Activated CD4-positive, alpha-beta T cell treated with anti-CD3 and anti-CD28 coated beads, Interleukin-2, amount 50 U/mL, for 24 hours (primary cell): ENCODE results near the gene CERS4.
"Not testable (repeated sequence)": the region's sequence is repeated elsewhere in the genome, so short reads cannot be mapped to it uniquely, and the experiment has no call there.

Experiments
- DNase-seq, 2 donors: peaks; one replicate each; pipeline ENCODE4 v3.0.0-alpha.2; 2020; ENCODE audit warnings: low read depth in 1 of 2, low spot score in 1 of 2

Gene CERS4

GRCh38 chr19:8209462-8210378 is 550 bp downstream of the CERS4 start:
- DNase-seq, result peak; percentile 52 to 60

GRCh38 chr19:8210421-8211101 is 1.4 kb downstream of the CERS4 start:
- no peak for DNase-seq

GRCh38 chr19:8212212-8212611 is 3.0 kb downstream of the CERS4 start:
- no peak for DNase-seq

GRCh38 chr19:8212916-8213315 is 3.7 kb downstream of the CERS4 start:
- DNase-seq, result no peak

DNA sequence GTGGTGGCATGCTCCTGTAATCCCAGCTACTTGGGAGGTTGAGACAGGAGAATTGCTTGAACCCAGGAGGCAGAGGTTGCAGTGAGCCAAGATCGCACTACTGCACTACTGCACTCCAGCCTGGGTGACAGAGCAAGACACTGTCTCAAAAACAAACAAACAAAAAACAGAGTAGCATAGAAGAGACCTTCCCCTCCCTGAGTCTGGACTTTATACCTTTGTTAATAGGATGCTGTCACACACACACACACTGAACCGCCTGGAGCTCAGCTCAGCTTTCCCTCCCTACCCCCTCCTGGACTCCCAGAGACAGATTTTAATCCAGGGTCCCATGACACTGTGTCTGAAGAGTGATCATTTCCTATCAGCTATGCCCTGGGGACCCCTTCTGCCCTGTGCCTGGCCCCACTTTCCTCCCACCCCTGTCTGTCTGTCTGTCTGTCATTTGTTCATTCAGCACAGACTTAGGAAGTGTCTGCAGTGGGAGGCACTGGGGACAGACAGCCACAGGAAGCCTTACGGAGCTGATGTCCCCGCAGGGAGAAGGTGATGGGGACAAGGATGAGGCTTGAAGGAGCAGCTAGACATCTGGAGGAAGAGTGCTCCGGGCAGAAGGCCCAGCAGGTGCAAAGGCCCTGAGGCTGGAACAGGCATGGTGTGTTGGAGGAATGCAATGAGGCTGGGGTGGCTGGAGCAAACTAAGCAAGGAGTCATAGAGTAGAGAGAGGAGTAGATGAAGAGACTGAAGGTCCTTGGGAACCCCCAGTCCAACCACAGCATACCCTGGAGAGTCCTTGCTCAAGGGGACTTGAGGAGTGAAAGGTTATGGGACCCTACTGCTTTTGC is 4.9 kb downstream of the CERS4 start:
- DNase-seq, result no peak

- DNase-seq, result no peak
These were observed 5.6 kb downstream of the CERS4 start for GRCh38 chr19:8214802-8215201.

GRCh38 chr19:8215783-8216182 is 6.6 kb downstream of the CERS4 start:
- no peak for DNase-seq

DNA sequence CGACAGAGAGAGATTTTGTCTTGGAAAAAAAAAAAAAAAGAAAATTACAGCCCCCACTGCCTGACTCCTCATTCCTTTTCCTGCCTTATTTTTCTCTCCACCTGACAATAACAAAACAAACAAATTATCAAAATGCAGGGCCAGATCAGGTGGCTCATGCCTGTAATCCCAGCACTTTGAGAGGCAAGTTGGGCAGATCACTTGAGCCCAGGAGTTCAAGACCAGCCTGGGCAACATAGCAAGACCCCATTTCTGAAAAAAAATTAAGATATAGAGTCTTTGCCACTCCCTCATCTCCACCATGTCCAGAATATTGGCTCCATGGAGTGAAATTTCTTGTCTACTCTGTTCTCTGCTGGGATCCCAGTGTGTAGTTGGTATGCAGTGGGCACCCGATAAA is 7.2 kb downstream of the CERS4 start:
- DNase-seq, result no peak

DNA sequence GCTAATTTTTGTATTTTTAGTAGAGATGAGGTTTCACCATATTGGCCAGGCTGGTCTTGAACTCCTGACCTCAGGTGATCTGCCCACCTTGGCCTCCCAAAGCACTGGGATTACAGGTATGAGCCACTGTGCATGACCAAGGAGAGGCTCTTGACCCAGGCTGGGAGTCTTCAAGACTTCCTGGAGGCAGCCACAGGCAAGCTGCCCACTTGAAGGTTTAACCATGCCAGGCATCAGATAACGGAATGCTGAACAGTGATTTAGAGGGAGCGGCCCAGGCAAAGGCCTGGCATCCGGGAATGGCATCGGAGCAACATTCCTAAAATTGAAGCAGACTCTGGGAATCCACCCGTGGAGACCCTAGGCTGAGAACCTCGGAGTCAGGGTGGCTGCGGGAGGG is 9.0 kb downstream of the CERS4 start:
- DNase-seq, result not testable (repeated sequence)

GRCh38 chr19:8220481-8220880 is 11.3 kb downstream of the CERS4 start:
- DNase-seq, result no peak

DNA sequence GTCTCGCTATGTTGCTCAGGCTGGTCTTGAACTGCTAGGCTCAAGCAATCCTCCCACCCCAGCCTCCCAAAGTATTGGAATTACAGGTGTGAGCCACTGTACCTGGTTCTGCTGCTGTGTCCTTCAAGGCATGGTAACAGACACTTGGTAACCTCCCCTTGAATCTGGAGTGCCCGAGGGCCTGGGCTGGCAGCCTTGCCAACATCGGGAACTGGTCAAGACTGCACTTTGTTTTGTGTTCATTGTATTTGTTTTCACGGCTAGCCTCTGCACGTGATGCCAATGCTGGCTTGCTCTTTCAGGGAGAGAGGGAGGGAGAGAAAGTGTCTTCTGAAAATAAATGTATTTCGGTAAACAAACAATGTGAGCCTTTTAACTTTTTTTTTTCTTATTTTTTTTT is 12.0 kb downstream of the CERS4 start:
- DNase-seq, result no peak

- DNase-seq, result not testable (repeated sequence)
These were observed 14.3 kb downstream of the CERS4 start for GRCh38 chr19:8223442-8223841.

DNA sequence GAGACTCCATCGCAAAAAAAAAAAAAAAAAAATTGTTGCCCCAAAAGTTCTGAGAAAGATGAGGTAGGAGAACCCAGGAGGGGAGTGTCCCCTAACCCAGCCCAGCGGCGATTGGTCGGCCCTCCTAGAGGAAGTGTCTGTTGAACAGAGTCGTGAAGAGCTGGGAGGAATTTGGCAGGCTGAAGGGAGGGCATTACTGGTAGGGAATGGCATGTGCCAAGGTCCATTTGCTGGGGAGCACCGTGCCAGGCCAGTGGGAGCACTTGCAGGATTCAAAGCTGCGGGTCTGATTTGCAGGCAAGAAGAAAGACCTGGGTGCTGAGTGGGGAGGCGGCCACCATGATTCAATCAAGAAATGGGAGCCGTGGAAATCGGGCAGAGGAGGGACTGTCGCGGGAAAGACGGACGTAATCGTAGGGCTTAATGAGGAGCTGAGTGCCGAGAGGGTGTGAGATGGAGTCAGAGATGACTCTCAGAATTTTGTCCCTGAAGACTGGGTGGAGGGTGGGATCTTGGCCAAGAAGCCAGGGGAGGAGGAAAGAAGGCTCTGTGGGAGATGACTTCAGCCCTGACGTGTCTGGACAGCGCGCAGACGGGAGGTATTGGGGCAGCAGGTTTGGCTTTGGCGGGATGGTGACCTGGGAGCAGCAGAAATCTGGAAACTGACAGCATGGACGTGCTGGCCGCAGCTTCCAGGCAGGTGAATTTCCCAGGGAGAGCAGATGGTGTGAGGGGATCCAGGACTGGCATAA is 15.4 kb downstream of the CERS4 start:
- no peak for DNase-seq

- DNase-seq, result no peak
These were observed 22.0 kb downstream of the CERS4 start for GRCh38 chr19:8231073-8231604.

DNA sequence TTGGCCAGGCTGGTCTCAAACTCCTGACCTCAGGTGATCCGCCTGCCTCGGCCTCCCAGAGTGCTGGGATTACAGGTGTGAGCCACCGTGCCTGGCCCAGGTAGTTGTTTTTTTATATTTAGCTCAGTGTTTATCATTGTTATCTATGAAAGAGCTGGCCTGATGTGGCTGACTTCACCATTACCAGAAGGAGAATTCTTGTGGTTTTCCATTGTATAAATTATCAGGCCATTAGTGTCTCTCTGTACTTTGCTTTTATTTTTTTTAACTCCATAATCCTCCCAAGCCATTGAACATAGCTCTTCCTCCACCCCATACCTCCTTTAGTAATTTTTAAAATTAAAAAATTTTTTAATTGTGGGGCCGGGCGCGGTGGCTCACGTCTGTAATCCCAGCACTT is 24.2 kb downstream of the CERS4 start:
- DNase-seq, result no peak

- DNase-seq, result no peak
These were observed 27.9 kb downstream of the CERS4 start for GRCh38 chr19:8237026-8237425.

DNA sequence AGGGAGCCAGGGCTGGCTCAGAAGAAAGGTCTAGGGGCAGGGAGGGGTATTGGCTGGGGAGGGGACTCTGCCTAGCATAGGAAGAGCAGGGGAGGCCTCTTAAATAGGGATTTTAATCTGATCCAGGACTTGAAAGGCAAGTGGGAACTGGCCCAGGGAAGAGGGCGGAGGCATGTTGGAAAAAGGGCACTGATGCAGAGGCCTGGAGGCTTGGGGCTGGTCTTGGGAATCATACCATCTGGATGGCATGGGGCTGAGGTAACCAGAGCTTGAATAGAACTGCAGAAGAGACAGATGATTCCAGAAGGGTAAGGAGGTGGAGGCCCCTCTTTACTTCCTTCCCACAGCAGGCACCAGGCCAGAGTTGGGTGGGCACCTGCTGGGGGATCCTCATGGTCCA is 29.1 kb downstream of the CERS4 start:
- no peak for DNase-seq

- DNase-seq, result no peak
These were observed 30.5 kb downstream of the CERS4 start for GRCh38 chr19:8239528-8240273.

DNA sequence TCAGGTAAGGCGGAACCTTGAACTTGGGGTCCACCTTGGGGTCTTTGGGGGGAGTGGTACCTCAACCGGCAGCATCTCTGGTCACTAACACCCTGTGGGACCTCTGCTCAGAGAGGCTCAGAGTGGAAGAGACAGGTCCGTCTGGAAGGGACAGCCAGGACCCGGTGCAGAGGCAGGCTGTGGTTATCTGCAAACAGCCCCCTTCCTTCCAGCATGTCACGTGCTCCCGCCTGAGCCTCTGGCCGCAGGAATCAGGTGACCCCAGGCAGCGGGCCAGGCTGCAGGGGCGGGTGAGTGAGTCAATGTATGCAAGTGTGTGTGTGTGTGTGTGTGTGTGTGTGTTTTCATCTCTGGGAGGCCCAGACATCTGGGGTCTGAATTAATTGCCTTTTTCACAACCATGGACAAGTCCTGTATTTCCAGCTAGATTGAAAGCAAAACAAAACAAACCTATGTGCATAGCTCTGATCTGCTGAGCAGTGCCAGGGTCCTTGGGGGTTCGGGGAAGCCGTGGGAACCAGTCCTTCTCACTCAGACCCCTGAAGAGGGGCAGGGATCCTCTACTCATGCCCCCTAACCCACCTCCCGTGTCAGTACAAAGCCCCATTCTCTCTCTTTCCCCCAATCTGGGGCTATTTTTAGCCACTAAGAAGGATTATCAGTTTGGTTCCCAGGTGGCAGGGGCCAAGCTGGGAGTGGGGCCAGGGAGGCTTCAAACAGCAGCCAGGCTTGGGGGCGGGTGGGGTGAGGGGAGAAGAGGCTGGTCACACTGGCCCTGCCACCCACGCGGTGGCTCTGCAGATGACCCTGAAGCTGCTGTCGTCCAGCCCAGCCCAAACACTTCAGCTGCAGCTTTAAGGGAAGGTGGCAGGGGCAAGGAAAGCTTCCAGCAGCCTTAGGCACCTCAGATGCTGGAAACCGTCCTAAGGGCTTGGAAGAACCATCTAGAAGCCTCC is 31.4 kb downstream of the CERS4 start:
- DNase-seq, result peak in 1 of 2 donors; percentile 6
